A549 treated with AZD2906 at 1 μM for 4 hours (cell line): Measurements from ENCODE around the gene CITED4. TPM values are rescaled to one million over a fixed set of nuclear protein-coding genes. Genes with fewer than 3 reads are reported as not detected.

Experiments used
- total RNA-seq: library from RNA; stranded (reverse); fragments of 200-300 nt; extraction: Qiagen RNA extraction; gene quantifications from 5 replicates; pipeline ENCODE4 v1.2.3, GENCODE V29; 2022

CITED4 gene
- total RNA-seq = 46.7 to 127 TPM (median 108 TPM) in 5 replicates

GRCh38 chr1:40862008-40862863 is at the start of gene CITED4:
TSS of gene CITED4 (minus strand) at chr1:40862363. CDS start at chr1:40862127, 236 bp downstream.

Other genes with a start within 250 kb of the CITED4 start
- 0.84 to 1.3 TPM (median 1.2 TPM) in 5 replicates for gene RIMS3, start 196.7 kb downstream of the CITED4 start, total RNA-seq
- gene NFYC, start 170.7 kb downstream of the CITED4 start, total RNA-seq = 35.8 to 37.7 TPM (median 36.6 TPM) in 5 replicates
- gene KCNQ4, start 78.6 kb downstream of the CITED4 start, total RNA-seq = 0.18 to 0.38 TPM (median 0.32 TPM) in 5 replicates
- 80.5 to 107 TPM (median 87.8 TPM) in 5 replicates for gene CTPS1, start 117.3 kb upstream of the CITED4 start, total RNA-seq
- 0.02 to 0.05 TPM (median 0.05 TPM) in 3 of 5 replicates, not detected in the others for gene SLFNL1, start 159.4 kb upstream of the CITED4 start, total RNA-seq